GM23248 (cell line): ENCODE data around the gene CISH. TPM values are rescaled to one million over a fixed set of nuclear protein-coding genes. Genes with fewer than 3 reads are reported as not detected.

Experiments
- DNase-seq: peaks from one replicate; pipeline ENCODE4 v3.0.0-alpha.2; 2015
- H2AFZ ChIP-seq: fragments of 200-600 bp; sonication (generic); 2 replicates; pipeline ENCODE4 v1.6.1; 2016; ENCODE audit warnings: antibody characterized with exemption
- H3F3A ChIP-seq: fragments of 200-600 bp; sonication (generic); 2 replicates; pipeline ENCODE4 v1.6.1; 2016; ENCODE audit warnings: mild to moderate bottlenecking, antibody characterized with exemption, mixed run types; ENCODE audit not compliant: insufficient read depth
- H3K27ac ChIP-seq: fragments of 200-600 bp; sonication (generic); 2 replicates; pipeline ENCODE4 v1.5.1; 2016; ENCODE audit warnings: mild to moderate bottlenecking
- H3K27me3 ChIP-seq: fragments of 200-600 bp; sonication (generic); replicated peaks from 2 replicates; pipeline ENCODE4 v1.6.1; 2016; ENCODE audit warnings: mild to moderate bottlenecking; ENCODE audit not compliant: insufficient read depth
- H3K36me3 ChIP-seq: fragments of 200-600 bp; sonication (generic); 2 replicates; pipeline ENCODE4 v1.6.1; 2016; ENCODE audit warnings: low read depth, mild to moderate bottlenecking
- H3K4me1 ChIP-seq: fragments of 200-600 bp; sonication (generic); 2 replicates; pipeline ENCODE4 v1.6.1; 2016; ENCODE audit warnings: mild to moderate bottlenecking; ENCODE audit not compliant: insufficient read depth
- H3K4me2 ChIP-seq: fragments of 200-600 bp; sonication (generic); one replicate; pipeline ENCODE4 v1.6.1; 2016; ENCODE audit warnings: mild to moderate bottlenecking; ENCODE audit not compliant: unreplicated experiment
- H3K4me3 ChIP-seq: fragments of 200-600 bp; sonication (generic); 2 replicates; pipeline ENCODE4 v1.5.1; 2016; ENCODE audit warnings: mild to moderate bottlenecking
- H3K79me2 ChIP-seq: fragments of 200-600 bp; sonication (generic); 2 replicates; pipeline ENCODE4 v1.6.1; 2016; ENCODE audit warnings: mild to moderate bottlenecking; ENCODE audit not compliant: insufficient read depth
- H3K9ac ChIP-seq: fragments of 200-600 bp; sonication (generic); 2 replicates; pipeline ENCODE4 v1.6.1; 2016; ENCODE audit warnings: mild to moderate bottlenecking
- H3K9me2 ChIP-seq: fragments of 200-600 bp; sonication (generic); 2 replicates; pipeline ENCODE4 v1.6.1; 2016; ENCODE audit warnings: mixed run types, mild to moderate bottlenecking, moderate library complexity; ENCODE audit not compliant: insufficient read depth
- H3K9me3 ChIP-seq: fragments of 200-600 bp; sonication (generic); one replicate; pipeline ENCODE4 v1.6.1; 2017; ENCODE audit warnings: low read depth
- H4K20me1 ChIP-seq: fragments of 200-600 bp; sonication (generic); 2 replicates; pipeline ENCODE4 v1.6.0; 2016; ENCODE audit not compliant: insufficient read depth
- EZH2 ChIP-seq: fragments of 200-600 bp; sonication (generic); IDR thresholded peaks from 2 replicates; pipeline ENCODE4 v1.6.1; 2018; ENCODE audit warnings: antibody characterized with exemption, mild to moderate bottlenecking; ENCODE audit not compliant: insufficient read depth, poor library complexity, severe bottlenecking
- EZH2phosphoT487 ChIP-seq: fragments of 200-600 bp; sonication (generic); IDR thresholded peaks from 2 replicates; pipeline ENCODE4 v1.6.1; 2018; ENCODE audit warnings: antibody characterized with exemption, moderate library complexity, mild to moderate bottlenecking, low read depth; ENCODE audit not compliant: insufficient read depth
- WGBS, 2 experiments: methylation state at CpG; one replicate each; pipeline ENCODE4 v1.1.6; 2015 to 2017; ENCODE audit warnings: low lambda C conversion rate in 2 of 2, low coverage in 1 of 2; ENCODE audit errors: missing lambda C conversion rate in 2 of 2; 5-methylcytosine and 5-hydroxymethylcytosine counted together
- in situ Hi-C: fragments of 300-500 bp; cut with MboI; formaldehyde crosslinking; loops from 2 replicates; pipeline ENCODE4 v1.15.0; 2020
- polyA plus RNA-seq: library from polyadenylated mRNA; unstranded; fragments of >200 nt; fragmentation: Nextera tagmentation; extraction: Ambion mirVana; gene quantifications from 2 replicates; pipeline ENCODE4 v1.2.1, GENCODE V29; 2016
- total RNA-seq: library from RNA; depleted of rRNA; stranded (reverse); fragments of >200 nt; shearing (Covaris generic); gene quantifications from 2 replicates; pipeline ENCODE4 v1.2.3, GENCODE V29; 2014

CISH gene
- total and polyA plus RNA-seq, 2 experiments from 2014 or later = 1.1 to 1.6 TPM

- WGBS, 2 experiments = 67 to 75% methylated on average over 4 of the region's 4 CpGs
- H3K9me2 ChIP-seq = no peaks in the 10 kb centered on the region
- in situ Hi-C loops = no loop called here
These were observed 40.1 kb downstream of the CISH start for GRCh38 chr3:50571486-50571885.

DNA sequence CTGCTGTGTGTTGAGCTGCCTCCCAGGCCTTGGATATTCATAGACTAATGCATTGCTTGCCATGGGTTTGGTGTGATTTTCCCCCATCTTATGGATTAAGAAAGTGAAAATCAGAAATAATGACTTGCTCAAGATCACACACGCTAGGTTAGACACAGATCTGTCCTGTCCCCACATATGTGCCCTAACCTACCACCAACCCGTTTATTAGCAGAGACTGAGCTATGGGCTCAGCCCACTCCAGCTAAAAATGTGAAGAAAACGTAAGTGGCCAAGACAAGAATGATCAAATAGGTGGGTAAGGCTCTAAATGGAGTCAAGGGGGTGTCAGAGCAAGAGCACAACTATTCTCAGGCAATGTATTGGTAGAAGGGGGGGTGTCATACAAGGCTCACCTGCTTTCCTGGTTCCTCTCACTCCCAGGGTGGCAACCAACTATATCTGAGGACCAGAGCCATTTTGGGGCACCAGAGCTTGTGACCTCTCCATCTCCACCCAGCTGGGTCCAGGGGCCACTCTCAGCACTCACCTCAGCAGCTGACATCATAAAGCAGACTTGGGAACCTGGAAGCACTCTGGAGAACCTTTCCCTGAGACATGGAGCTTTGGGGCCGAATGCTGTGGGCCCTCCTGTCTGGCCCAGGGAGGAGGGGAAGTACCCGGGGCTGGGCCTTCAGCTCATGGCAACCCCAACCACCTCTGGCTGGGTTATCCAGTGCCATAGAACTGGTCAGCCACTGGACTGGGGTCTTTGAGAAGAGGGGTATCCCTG, 40.9 kb downstream of the CISH start:
- no peaks in the 10 kb centered on the region for H3K27me3 ChIP-seq
- no peaks in the 10 kb centered on the region for H3K9me3 ChIP-seq
- no peak overlapping the region for H3K27ac ChIP-seq
- in situ Hi-C loops = no loop called here
- TF ChIP-seq EZH2 (no peak), EZH2phosphoT487 (no peak)
- H3K9ac ChIP-seq = peak overlapping the region; percentile 98
- peaks cover 18% of the 10 kb centered on the region for H3K79me2 ChIP-seq
- no peaks in the 10 kb centered on the region for H3K9me2 ChIP-seq
- DNase-seq = no peak
- H2AFZ ChIP-seq = no peak overlapping the region
- H3K4me1 ChIP-seq = peaks cover 16% of the 10 kb centered on the region
- H3K36me3 ChIP-seq = no peaks in the 10 kb centered on the region
- H3K4me3 ChIP-seq = peak overlapping the region; percentile 96
- peak overlapping the region; percentile 93 for H3K4me2 ChIP-seq
- WGBS, 2 experiments = 70 to 72% methylated on average over 5 of the region's 5 CpGs
- H4K20me1 ChIP-seq = no peaks in the 10 kb centered on the region
- H3F3A ChIP-seq = 0 out of 2 replicates have a peak, but pooled peaks cover 5% of the 10 kb centered on the region

More at GRCh38 chr3:50571486-50571885, 40.1 kb downstream of the CISH start:
- no peak overlapping the region for H2AFZ ChIP-seq
- H3K79me2 ChIP-seq = peaks cover 14% of the 10 kb centered on the region
- no peak overlapping the region for H3K4me2 ChIP-seq
- no peaks in the 10 kb centered on the region for H3K9me3 ChIP-seq
- H4K20me1 ChIP-seq = no peaks in the 10 kb centered on the region
- H3K4me1 ChIP-seq = peaks cover 16% of the 10 kb centered on the region
- no peak overlapping the region for H3K9ac ChIP-seq
- no peak overlapping the region for H3K27ac ChIP-seq
- H3F3A ChIP-seq = 0 out of 2 replicates have a peak, but pooled peaks cover 5% of the 10 kb centered on the region
- no peaks in the 10 kb centered on the region for H3K36me3 ChIP-seq
- DNase-seq = no peak
- no peaks in the 10 kb centered on the region for H3K27me3 ChIP-seq
- no peak overlapping the region for H3K4me3 ChIP-seq
- TF ChIP-seq EZH2 = no peak
- TF ChIP-seq EZH2phosphoT487 = no peak

DNA sequence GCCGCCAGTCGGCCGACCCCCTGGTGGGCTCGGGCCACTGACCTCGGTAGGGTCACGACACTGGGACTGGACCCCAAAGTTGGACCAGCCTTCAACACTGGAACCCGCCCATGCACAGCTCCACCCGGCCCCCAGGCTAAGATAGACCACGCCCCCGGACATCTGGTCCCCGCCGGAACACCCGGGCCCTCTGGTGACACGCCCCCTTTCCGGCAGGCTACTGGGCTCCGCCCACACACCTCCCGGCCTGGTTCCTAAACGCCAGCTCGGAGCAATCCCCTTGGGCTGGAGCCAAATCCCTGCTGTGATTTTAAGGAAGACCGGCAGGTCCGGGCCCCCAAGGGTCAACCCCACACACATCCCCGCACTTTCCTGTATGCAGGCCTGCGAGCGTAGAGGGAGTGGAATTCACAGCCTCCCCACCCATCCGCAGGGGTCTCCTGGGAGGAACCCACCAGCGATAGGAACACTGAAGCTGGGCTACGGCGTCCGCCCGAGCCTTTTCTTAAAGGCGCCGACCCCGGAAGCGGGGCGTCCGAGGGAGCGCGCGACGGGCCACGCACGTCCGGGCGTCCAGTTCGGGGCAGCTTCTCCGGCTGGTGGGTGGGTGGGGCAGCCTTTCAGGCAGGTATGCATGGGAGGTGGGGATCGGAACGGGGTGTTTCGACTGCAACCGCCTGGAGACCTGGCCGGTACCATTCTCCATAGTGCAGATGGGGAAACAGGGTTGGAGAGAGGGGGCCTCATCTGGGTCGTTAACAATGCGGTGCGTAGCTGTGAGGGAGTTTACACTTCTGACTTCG, 42.4 kb downstream of the CISH start, which contains the start of gene HEMK1:
HEMK1 (plus strand) TSS at position 576 of the 803 bp plus-strand sequence. CDS start 1,583 bp downstream, outside the sequence.
- Histone ChIP-seq H3K36me3 (no peaks in the 10 kb centered on the region), H3K4me1 (peaks cover 11% of the 10 kb centered on the region), H3K4me3 (peak within 1 kb of the TSS; percentile 96), H3K9me2 (no peaks in the 10 kb centered on the region), H3K4me2 (peak within 1 kb of the TSS; percentile 93), H3K27ac (peak within 1 kb of the TSS; percentile 70), H3K9me3 (no peaks in the 10 kb centered on the region), H4K20me1 (no peaks in the 10 kb centered on the region), H3K27me3 (no peaks in the 10 kb centered on the region), H3K9ac (peak within 1 kb of the TSS; percentile 98), H3K79me2 (peaks cover 18% of the 10 kb centered on the region), H2AFZ (peak within 1 kb of the TSS; percentile 86), H3F3A (0 out of 2 replicates have a peak, but pooled peaks cover 5% of the 10 kb centered on the region)
- DNase-seq = peak; percentile 100
- in situ Hi-C loops = no loop called here
- 1% methylated on average over 50 to 53 of the region's 55 CpGs for WGBS, 2 experiments
- TF ChIP-seq EZH2 = no peak
- no peak for TF ChIP-seq EZH2phosphoT487

DNA sequence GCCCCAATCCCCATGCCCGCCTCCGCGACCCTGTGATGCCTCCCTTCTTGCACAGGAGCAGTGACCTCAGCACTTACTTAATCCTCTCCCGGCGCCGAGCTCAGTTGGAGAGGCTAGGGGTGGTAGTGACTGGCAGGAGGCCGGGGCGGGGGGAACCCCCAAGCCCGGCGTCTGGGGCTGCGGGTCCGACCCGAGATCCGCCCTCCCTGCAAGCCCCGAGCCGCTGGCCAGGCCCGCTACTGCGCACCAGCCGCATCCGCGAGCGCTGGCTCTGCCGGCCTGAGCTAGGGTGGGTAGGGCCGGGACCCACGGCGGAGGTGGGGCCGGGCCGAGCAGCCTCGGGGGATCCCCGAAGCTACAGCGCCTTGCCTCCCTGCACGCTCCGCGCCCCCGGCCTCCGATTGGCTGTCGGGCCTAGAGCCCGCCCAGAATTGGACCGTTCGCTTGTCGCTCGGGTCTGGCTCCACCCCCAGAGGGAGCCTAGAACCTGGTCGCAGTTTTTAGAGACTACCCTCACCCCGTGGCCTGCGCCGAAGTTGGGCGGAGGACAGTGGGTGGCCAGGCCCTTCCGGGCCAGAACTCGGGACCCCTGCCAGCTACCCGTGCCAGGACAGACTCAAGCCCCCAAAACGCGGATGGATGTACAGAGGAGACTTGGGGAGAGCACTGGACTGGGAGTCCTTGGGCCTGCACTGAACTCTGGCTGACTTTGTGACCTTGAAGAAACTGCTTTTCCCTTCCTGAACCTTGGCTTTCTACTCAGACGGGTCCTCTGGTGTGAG, 44.0 kb downstream of the CISH start, which contains the start of gene C3orf18:
C3orf18 (minus strand) TSS at position 362 of the 782 bp plus-strand sequence. CDS start 2,048 bp downstream, outside the sequence.
- H3K4me1 ChIP-seq = peaks cover 20% of the 10 kb centered on the region
- H3F3A ChIP-seq = 0 out of 2 replicates have a peak, but pooled peaks cover 5% of the 10 kb centered on the region
- no peaks in the 10 kb centered on the region for H3K9me3 ChIP-seq
- H2AFZ ChIP-seq = peak within 1 kb of the TSS; percentile 86
- H3K79me2 ChIP-seq = peaks cover 18% of the 10 kb centered on the region
- H3K4me3 ChIP-seq = peak within 1 kb of the TSS; percentile 96
- TF ChIP-seq EZH2phosphoT487 (no peak), EZH2 (no peak)
- in situ Hi-C loops = no loop called here
- H3K36me3 ChIP-seq = no peaks in the 10 kb centered on the region
- DNase-seq = peak; percentile 96
- no peaks in the 10 kb centered on the region for H3K27me3 ChIP-seq
- H3K9me2 ChIP-seq = no peaks in the 10 kb centered on the region
- H3K4me2 ChIP-seq = peak within 1 kb of the TSS; percentile 93
- 3 to 5% methylated on average over 35 to 46 of the region's 53 CpGs for WGBS, 2 experiments
- peak within 1 kb of the TSS; percentile 98 for H3K9ac ChIP-seq
- peak within 1 kb of the TSS; percentile 70 for H3K27ac ChIP-seq
- H4K20me1 ChIP-seq = no peaks in the 10 kb centered on the region
